Esophagus squamous epithelium (tissue), 5 donors: ENCODE data around the gene TMC1. TPM values are rescaled to one million over a fixed set of nuclear protein-coding genes. Genes with fewer than 3 reads are reported as not detected.

ENCODE experiments used
- DNase-seq: peaks from one replicate; lab custom pipeline; 2025; lab: John Stamatoyannopoulos, UW
- H3K27ac ChIP-seq, 4 donors: fragments of 200-600 bp; sonication (generic); one replicate each; pipeline ENCODE4 v1.5.1; 2016 to 2019; ENCODE audit warnings: mild to moderate bottlenecking in 1 of 4
- H3K27me3 ChIP-seq, 4 donors: fragments of 200-600 bp; sonication (generic); 1 replicate in 3 of 4; 2 replicates in 1 of 4; pipeline versions ENCODE4 v1.5.1 to v1.6.0; 2017 to 2021; ENCODE audit warnings: antibody characterized with exemption in 1 of 4
- H3K36me3 ChIP-seq, 3 donors: fragments of 200-600 bp; sonication (generic); one replicate each; pipeline ENCODE4 v1.5.1; 2016 to 2019
- H3K4me1 ChIP-seq, 3 donors: fragments of 200-600 bp; sonication (generic); one replicate each; pipeline ENCODE4 v1.5.1; 2017 to 2019
- H3K4me3 ChIP-seq, 4 donors: fragments of 200-600 bp; sonication (generic); 1 replicate in 3 of 4; 2 replicates in 1 of 4; pipeline ENCODE4 v1.5.1; 2016 to 2019; ENCODE audit warnings: mild to moderate bottlenecking in 2 of 4, moderate library complexity in 1 of 4
- H3K9me3 ChIP-seq, 3 donors: fragments of 200-600 bp; sonication (generic); one replicate each; pipeline ENCODE4 v1.5.1; 2016 to 2019
- CTCF ChIP-seq, 6 experiments: fragments of 450-650 bp in 4 of 6; fragments of 200-600 bp in 2 of 6; sonication (generic) in 2 of 6; IDR thresholded peaks; one replicate each; pipeline ENCODE4 v1.5.1; 2016 to 2019; ENCODE audit warnings: antibody characterized with exemption in 6 of 6, mild to moderate bottlenecking in 4 of 6, moderate library complexity in 4 of 6
- POLR2A ChIP-seq, 4 donors: fragments of 450-650 bp; IDR thresholded peaks; one replicate each; pipeline ENCODE4 v1.6.1; 2017; ENCODE audit warnings: antibody characterized with exemption in 4 of 4, mild to moderate bottlenecking in 4 of 4, moderate library complexity in 3 of 4
- WGBS, 2 donors: methylation state at CpG; one replicate each; pipeline ENCODE4 v1.1.5; 2018; 5-methylcytosine and 5-hydroxymethylcytosine counted together
- intact Hi-C: fragments of 100-400 bp; cut with DNase I; formaldehyde crosslinking; loops from one replicate; pipeline ENCODE4 v1.15.0; 2022
- total RNA-seq, 4 donors: library from RNA; depleted of rRNA; stranded (reverse); fragments of >200 nt; gene quantifications; one replicate each; pipeline ENCODE4 v1.1.0, GENCODE V29; 2016
- donor health status: DM: yes; HTN: yes; CAD: no.

Gene TMC1
- total RNA-seq, 4 donors from 2014 or later = 1.1 to 3.1 (median 1.5) TPM; not detected in 1

GRCh38 chr9:72527801-72528195 lies 6.4 kb downstream of the TMC1 start:
- H3K4me1 ChIP-seq = peaks cover 23 to 45% (median 25%) of the 10 kb centered on the region in 3 donors

GRCh38 chr9:72529531-72529930 lies 8.1 kb downstream of the TMC1 start:
- DNase-seq = no peak
- Histone ChIP-seq H3K9me3 (no peaks in the 10 kb centered on the region), H3K27me3 (no peaks in the 10 kb centered on the region), H3K36me3 (no peaks in the 10 kb centered on the region), H3K4me3 (no peak overlapping the region), H3K27ac (no peak overlapping the region), H3K4me1 (peaks cover 23 to 44% (median 25%) of the 10 kb centered on the region in 3 donors)
- intact Hi-C loops = no loop called here
- TF ChIP-seq CTCF (IDR thresholded peaks at IDR 0.05) (no peak), POLR2A (IDR thresholded peaks at IDR 0.05) (no peak)
- 55 to 79% methylated on average over 1 of the region's 1 CpG for WGBS, 2 donors

More at GRCh38 chr9:72527801-72528195, 6.4 kb downstream of the TMC1 start:
- intact Hi-C loops = no loop called here
- Histone ChIP-seq H3K27ac (peak overlapping the region; percentile 46 to 89 (median 80)), H3K27me3 (no peaks in the 10 kb centered on the region), H3K4me3 (peak overlapping the region; percentile 7 to 50 (median 28)), H3K9me3 (no peaks in the 10 kb centered on the region), H3K36me3 (no peaks in the 10 kb centered on the region)
- 12 to 20% methylated on average over 5 of the region's 5 CpGs for WGBS, 2 donors
- DNase-seq = no peak
- TF ChIP-seq CTCF (IDR thresholded peaks at IDR 0.05) = no peak
- no peak for TF ChIP-seq POLR2A (IDR thresholded peaks at IDR 0.05)

- H3K36me3 ChIP-seq = no peaks in the 10 kb centered on the region
- no peak for DNase-seq
- H3K4me1 ChIP-seq = peaks cover 0 to 8% (median 0%) of the 10 kb centered on the region in 3 donors
- no peak for TF ChIP-seq POLR2A (IDR thresholded peaks at IDR 0.05)
- TF ChIP-seq CTCF (IDR thresholded peaks at IDR 0.05) = no peak
- no peak overlapping the region for H3K4me3 ChIP-seq
- intact Hi-C loops = no loop called here
- 57 to 67% methylated on average over 1 of the region's 1 CpG for WGBS, 2 donors
- H3K27ac ChIP-seq = no peak overlapping the region
- H3K27me3 ChIP-seq = no peaks in the 10 kb centered on the region
- no peaks in the 10 kb centered on the region for H3K9me3 ChIP-seq
Measured at GRCh38 chr9:72533322-72533721, 11.9 kb downstream of the TMC1 start.

GRCh38 chr9:72534931-72535330 lies 13.5 kb downstream of the TMC1 start:
- Histone ChIP-seq H3K4me1 (peaks cover 0 to 5% (median 0%) of the 10 kb centered on the region in 3 donors), H3K9me3 (no peaks in the 10 kb centered on the region), H3K27ac (no peak overlapping the region), H3K27me3 (no peaks in the 10 kb centered on the region), H3K4me3 (no peak overlapping the region), H3K36me3 (no peaks in the 10 kb centered on the region)
- TF ChIP-seq CTCF (IDR thresholded peaks at IDR 0.05) (no peak), POLR2A (IDR thresholded peaks at IDR 0.05) (no peak)
- WGBS, 2 donors = 58 to 72% methylated on average over 4 of the region's 4 CpGs
- intact Hi-C loops = no loop called here
- DNase-seq = no peak

GRCh38 chr9:72537011-72537545 lies 15.7 kb downstream of the TMC1 start:
- H3K27ac ChIP-seq = no peak overlapping the region
- H3K4me3 ChIP-seq = no peak overlapping the region
- TF ChIP-seq CTCF (IDR thresholded peaks at IDR 0.05) (no peak), POLR2A (IDR thresholded peaks at IDR 0.05) (no peak)
- H3K4me1 ChIP-seq = peaks cover 0 to 26% (median 6%) of the 10 kb centered on the region in 3 donors
- no peaks in the 10 kb centered on the region for H3K36me3 ChIP-seq
- no peaks in the 10 kb centered on the region for H3K27me3 ChIP-seq
- intact Hi-C loops = no loop called here
- no peaks in the 10 kb centered on the region for H3K9me3 ChIP-seq
- no peak for DNase-seq
